GM18502 (cell line): Measurements from ENCODE around the gene ZNF677.
"Not testable (repeated sequence)": the region's sequence is repeated elsewhere in the genome, so short reads cannot be mapped to it uniquely, and the experiment has no call there.

Source experiments
- ATAC-seq: cut with Tn5 transposase; IDR thresholded peaks from one replicate; pipeline ENCODE4 v1.9.1; 2021; ENCODE audit warnings: mild to moderate bottlenecking; ENCODE audit not compliant: unreplicated experiment, poor library complexity

Gene ZNF677

DNA sequence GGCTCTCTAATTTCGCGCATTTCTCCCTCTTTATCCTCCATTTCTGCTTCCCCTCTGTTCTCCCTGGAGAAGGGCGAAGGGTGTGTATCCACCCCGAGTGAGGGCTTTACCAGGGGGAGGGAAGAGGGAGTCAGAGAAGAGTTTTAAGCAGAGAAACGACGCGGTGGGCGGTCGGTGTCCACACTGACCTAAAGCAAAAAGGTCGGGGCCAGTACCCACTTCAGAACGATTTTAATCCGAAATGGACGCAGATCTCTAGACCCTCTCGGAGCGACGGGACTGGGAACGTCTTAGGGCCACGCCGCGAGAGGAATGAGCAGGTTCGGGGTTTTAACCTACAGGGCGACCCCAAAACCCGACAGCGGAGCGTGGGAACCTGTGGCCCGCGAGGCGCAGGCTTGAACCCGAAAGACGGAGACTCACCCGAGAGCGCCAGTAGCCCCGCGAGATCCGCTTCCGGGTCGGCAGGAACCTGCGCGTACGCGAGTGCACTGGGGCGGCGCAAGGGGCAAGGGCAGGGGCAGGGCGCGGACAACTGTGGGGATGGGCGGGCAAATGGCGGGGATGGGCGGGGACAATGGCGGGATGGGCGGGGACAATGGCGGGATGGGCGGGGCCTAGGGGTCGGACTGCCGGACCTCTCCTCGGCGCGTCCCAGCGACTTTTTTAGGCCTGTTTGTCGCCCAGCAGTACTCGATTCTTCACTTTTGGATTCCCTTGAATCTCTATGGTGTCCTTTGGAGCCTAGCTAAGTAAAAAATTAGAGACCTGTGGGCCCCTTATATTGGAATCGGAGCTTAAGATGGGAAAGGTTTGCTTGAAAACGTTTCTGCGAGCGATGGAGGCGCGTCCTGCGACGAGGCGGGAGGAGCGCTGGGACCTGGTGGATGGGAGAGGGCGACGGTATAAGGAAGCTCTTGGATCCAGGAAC is at the start of gene ZNF677:
Gene ZNF677, minus strand, starts transcription at position 463 of the 931 bp plus-strand sequence. CDS start 3,323 bp downstream, outside the sequence.
- no peak for ATAC-seq

DNA sequence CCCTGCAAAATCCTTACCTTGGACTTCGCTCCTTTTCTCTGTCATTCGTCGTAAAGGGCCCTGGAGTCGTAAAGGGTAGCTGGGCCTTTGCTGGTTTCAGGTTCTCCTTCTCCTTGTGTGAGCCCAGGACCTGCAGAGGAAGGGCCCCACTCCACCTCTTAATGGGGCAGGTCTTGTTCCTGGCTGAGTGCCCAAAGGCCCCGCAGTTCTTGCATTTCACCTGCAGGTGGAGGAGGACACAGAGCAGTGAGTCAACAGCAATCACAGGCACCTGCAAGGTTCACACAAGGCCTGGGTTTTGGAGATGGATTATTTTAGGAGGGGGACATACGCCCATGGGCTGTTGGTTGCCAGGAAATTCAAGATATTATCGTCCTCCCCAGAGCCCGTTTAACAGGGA is 46.7 kb upstream of the ZNF677 start:
- not testable (repeated sequence) for ATAC-seq

GRCh38 chr19:53294786-53295441 is 40.2 kb upstream of the ZNF677 start:
- no peak for ATAC-seq

GRCh38 chr19:53290758-53291549 is 36.3 kb upstream of the ZNF677 start:
- no peak for ATAC-seq

- ATAC-seq = no peak
These were observed 30.4 kb upstream of the ZNF677 start for GRCh38 chr19:53285087-53285486.

DNA sequence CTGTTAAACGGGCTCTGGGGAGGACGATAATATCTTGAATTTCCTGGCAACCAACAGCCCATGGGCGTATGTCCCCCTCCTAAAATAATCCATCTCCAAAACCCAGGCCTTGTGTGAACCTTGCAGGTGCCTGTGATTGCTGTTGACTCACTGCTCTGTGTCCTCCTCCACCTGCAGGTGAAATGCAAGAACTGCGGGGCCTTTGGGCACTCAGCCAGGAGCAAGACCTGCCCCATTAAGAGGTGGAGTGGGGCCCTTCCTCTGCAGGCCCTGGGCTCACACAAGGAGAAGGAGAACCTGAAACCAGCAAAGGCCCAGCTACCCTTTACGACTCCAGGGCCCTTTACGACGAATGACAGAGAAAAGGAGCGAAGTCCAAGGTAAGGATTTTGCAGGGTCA is 27.3 kb upstream of the ZNF677 start:
- not testable (repeated sequence) for ATAC-seq

DNA sequence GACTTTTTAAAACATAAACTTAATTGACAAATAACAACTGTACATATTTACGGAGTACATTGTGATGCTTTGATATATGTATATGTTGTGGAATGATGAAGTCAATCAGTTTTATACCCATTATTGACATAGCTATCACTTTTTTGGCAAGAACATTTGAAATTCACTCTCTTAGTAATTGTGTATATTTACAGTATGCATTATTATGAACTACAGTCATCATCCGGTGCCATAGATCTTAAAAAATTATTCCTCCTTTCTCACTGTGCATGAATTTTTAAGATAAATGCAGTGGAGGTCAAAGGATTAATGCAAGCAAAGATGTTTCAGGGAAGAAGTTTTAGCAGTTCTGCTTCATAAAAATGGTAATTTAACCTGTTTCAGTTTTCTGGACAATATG is 20.8 kb upstream of the ZNF677 start:
- ATAC-seq = no peak

DNA sequence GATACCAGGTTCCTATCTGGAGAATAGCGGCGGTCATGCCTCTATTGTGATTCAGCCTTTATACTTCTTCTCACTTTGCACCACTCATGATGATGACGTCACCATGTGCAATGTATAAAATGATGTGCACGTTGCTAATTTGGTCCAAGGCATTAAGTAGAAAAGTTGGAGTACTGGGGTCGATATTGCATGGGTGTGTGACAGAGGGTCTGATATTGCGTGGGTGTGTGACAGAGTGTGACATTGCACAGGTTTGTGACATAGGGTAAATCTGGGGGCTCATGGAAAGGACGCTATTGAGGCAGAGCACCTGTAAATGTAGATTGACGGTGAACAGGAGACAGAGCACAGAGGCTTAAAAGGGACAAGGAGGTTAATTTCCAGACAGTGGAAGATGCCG is 17.4 kb upstream of the ZNF677 start:
- no peak for ATAC-seq

- not testable (repeated sequence) for ATAC-seq
These were observed 15.2 kb upstream of the ZNF677 start for GRCh38 chr19:53269861-53270260.

DNA sequence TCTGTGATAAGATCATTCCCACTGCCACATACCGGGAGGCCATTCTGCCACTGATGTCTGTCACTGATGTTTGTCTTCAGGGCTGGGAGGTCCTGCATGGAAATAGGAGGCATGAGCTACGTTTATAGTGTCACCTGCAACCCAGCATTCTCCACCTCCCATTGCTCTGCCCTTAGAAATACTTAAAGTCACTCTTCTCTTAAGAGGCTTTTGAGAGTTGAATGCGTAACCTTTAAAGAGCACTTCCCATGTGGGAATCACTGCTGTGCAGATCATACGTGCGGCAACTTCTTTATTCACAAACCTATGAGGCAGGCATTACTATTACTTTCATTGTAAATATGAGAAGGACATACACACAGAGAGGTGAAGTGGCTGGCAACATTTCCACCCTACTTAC is 12.9 kb upstream of the ZNF677 start, which contains the start of gene VN1R4:
Gene VN1R4, minus strand, starts transcription at position 101 of the 400 bp plus-strand sequence. Its CDS starts 58 bp downstream, at position 43.
- ATAC-seq = not testable (repeated sequence)

DNA sequence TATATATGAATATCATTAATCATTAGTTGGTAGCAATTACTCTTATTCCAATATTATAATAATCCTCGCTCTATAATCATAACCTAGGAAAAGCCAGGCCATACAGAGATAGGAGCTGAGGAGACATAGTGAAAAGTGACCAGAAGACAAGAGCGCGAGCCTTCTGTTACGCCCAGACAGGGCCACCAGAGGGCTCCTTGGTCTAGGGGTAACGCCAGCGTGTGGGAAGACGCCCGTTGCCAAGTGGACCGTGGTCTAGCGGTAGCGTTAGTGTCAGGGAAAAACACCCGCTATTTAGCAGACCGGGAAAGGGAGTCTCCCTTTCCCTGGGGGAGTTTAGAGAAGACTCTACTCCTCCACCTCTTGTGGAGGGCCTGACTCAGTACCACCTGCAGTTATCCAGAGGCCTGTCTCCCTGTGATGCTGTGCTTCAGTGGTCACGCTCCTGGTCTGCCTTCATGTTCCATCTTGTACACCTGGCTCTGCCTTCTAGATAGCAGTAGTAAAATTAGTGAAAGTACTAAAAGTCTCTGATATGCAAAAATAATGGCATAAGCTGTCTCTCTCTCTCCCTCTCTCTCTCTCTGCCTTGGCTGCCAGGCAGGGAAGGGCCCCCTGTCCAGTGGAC is 3.2 kb upstream of the ZNF677 start, which contains the start of gene VN1R2:
Gene VN1R2, plus strand, starts transcription at position 578 of the 628 bp plus-strand sequence. CDS start 84 bp downstream, outside the sequence.
- not testable (repeated sequence) for ATAC-seq

DNA sequence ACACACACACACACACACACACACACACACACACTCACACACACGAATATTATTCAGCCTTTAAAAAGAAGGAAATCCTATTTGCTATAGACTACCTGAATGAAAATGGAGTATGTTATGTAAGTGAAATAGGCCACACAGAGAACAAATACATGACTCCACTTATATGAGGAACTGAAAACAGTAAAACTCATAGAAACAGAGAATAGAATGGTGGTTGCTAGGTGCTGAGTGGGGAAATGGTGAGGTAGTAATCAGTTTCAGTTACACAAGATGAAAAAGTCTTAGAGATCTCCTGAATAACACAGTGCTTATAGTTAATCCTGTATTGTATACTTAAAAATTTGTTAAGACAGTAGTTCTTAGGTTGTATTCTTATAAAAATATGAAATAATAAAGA is 8.2 kb downstream of the ZNF677 start:
- ATAC-seq = no peak

DNA sequence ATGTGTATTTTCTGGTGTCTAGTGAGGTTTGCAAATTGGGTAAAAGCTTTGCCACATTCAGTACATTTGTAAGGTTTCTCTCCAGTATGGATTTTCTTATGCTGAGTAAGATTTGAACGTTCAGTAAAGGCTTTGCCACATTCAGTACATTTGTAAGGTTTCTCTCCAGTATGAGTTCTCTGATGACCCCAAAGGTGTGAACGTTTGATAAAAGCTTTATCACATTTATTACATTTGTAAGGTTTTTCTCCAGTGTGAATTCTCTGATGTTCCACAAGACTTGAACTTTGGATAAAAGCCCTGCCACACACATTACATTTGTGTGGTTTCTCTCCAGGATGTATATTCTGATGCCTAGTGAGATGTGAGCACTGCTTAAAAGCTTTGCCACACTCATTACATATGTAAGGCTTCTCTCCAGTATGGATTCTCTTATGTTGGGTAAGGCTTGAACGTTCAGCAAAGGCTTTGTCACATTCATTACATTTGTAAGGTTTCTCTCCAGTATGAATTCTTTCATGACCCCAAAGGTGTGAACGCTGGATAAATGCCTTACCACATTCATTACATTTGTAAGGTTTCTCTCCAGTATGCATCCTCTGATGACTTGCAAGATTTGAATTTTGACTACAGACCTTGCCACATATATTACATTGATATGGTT is 17.4 kb downstream of the ZNF677 start:
- ATAC-seq = no peak

GRCh38 chr19:53224606-53225005 is 30.1 kb downstream of the ZNF677 start:
- no peak for ATAC-seq

GRCh38 chr19:53222716-53223115 is 32.0 kb downstream of the ZNF677 start:
- not testable (repeated sequence) for ATAC-seq

DNA sequence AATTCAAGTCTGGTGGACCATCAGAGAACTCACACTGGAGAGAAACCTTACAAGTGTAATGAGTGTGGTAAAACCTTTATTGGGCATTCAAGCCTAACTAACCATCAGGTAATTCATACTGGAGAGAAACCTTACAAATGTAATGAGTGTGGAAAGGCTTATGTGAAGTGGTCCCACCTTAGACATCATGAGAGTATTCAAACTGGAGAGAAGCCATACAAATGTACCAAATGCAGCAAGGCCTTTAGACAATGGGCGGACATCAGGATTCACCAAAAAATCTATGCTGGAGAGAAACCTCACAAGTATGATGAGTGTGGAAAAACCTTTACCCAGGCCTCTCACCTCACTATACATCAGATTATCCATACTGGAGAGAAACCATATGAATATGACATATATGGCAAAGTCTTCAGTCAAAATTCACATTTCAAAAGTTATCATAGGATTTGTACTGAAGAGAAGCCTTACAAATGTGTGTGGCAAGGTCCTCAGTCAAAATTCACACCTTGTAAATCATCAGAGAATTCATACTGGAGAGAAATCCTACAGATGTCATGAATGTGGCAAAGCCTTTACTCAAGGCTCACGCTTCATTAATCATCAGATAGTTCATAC is 41.9 kb downstream of the ZNF677 start:
- no peak for ATAC-seq

DNA sequence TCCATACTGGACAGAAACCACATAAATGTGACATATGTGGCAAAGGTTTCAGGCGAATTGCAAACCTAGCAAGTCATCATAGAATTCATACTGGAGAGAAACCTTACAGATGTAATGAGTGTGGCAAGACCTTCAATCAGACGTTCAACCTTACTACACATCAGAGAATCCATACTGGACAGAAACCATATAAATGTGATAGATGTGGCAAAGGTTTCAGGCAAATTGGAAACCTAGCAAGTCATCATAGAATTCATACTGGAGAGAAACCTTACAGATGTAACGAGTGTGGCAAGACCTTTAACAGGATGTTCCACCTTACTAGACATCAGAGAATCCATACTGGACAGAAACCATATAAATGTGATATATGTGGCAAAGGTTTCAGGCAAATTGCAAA is 43.1 kb downstream of the ZNF677 start:
- ATAC-seq = not testable (repeated sequence)

DNA sequence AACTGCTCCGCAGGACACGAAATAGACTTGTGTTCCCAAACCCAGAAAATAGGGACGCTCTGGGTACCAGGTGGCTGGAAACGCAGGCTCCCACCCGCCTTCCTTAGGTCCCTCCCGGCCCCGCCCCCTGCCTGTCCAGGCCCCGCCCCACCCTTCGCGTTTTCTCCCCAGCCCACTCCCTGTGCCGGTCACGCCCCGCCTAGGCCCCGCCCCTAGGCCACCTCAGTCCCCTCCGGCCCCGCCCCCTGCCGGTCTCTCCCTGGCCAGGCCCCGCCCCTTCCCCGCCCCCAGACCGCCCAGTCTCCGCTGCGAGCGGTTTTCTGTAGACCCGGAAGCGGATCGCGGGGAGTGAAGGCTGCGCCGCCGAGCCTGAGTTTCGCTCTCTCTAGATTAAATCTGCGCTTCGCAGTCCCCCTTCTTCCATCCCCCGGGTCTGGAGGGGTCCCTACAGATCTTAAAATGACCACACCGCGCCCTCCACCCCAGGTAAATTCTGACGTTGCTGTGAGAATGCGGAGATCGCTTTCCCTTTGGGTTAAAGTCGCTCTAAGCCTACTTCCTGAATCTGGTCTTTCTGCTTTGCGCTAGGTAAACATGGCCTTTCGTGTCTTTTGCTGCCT is 57.8 kb downstream of the ZNF677 start:
- no peak for ATAC-seq
